Amygdala (tissue), 56 donors: ENCODE results near the gene VSTM2L.

Experiments used
- DNase-seq, 56 donors: peaks; one replicate each; lab custom pipeline; 2025; lab: John Stamatoyannopoulos, UW

Gene VSTM2L

DNA sequence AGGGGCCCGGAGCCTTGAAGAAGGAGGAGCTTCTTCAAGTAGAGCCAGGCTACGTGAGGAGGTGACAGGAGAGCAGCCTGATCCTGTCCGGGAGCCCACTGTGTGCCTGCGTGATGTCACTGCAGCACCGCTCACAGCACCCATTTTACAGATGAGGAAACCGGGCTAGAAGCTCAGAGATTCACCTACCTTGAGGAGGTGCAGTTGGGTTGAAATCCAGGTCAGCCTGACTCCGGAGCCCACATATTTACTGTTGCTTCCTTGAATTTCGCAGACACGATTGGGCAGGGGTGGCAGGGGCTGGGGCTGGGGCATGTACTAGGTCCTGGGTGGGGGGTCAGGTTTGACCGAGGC lies 12.5 kb downstream of the VSTM2L start:
- DNase-seq, result no peak

DNA sequence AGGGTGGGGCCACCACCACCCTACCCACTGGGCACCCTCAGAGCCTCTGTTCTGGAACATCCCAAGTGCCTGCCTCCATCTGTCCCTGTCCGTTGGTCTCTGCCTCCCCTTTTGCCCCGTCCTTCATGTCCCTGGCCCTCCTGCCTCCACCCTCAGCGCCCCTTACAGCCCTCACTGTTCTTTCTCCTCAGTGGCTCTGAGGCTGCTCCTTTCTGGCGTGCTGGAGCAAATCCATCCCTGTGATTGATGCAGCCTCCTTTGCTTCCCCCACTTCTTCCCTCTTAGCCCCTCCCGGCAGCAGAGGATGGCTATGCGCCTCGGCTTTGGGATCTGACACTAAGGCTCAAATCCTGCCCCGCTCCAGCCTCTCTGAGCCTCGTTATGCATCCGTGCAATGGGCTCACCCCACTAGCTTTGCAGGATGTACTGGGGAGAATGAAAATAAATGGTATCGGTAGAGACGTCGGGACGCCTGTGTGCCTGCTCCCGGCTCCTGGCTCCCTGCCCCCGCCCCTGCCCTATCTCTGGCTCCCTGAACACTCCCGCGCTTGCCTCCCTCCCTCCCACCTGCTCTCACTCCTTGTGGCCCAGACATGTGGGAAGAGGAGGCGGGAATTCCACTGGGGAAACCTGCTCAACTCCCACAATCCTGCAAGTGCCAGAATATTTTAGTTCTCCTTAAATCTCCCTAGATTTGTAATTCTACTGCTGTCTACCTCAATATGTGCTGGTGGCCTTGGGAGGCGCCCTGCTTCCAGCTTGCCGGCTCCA lies 13.1 kb downstream of the VSTM2L start:
- DNase-seq, result peak in 12 of 56 donors; percentile 6 to 51 (median 18)

DNA sequence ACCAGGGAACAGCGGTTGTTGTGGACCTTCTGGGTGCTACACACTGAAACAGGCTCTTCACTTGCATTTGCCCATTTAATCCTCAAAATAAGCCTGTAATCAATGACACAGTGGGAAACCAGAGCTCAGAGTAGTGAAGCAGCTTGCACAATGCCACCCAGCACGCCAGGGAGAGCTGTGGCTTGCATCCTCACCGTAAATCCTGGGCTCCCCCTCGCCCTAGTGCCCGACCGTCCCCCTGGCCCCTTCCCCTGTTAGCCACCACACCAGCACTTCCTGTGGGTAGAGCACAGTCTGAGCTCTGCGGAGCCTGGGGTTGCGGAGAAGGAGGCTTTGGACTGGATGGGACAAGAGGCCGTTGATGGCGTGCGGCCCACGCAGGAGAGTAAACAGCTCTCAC lies 14.5 kb downstream of the VSTM2L start:
- DNase-seq, result no peak

DNA sequence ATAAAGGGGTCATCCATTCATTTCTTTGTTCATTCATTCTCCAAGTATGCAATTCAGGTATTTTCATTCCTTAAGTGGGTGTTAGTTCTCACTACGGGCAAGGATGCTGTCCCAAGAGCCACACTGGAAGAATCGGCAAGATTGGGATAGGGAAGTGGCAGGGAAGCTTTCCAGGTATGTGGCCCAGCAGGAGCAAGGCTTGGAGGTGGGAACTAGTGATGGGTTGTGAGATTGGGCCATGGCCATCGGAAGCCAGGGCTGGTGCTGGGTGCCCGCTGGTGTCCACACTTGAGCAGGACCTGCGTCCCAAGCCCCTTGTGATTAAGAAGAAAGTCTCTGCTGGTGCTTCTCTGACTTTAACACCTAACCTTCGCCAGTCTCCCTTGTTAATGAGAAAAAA lies 15.1 kb downstream of the VSTM2L start:
- no peak for DNase-seq

DNA sequence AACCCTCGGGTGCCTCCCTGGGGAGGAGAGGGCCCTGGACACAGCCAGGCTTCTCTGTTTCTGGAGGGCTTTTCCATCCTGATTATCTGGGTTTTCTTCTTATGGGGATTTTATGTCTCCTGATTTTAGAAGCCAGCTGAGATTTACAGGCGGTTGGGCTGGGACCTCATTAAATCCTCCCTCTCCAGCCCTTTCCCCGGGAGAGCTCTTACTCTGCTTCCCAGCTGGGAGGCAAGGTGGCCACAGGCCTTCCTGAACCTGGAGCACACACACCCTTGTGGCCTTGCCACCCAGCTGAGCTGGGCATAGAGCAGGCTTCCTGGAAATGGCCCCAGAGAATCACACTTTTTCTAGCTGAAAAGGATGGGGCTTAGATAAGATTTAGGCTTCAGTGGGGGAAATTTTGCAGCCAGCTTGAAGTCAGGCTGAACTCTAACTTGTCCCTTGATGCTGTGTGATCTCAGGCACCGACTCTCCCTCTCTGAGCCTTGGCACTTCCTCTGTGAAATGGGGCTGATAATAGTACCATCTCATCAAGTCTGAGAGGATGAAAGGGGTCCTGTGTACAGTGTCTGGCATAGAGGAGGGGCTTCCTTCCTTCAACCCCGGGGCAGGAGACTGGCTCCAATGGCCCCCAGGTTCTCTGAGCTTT lies 16.6 kb downstream of the VSTM2L start:
- DNase-seq, result no peak

DNA sequence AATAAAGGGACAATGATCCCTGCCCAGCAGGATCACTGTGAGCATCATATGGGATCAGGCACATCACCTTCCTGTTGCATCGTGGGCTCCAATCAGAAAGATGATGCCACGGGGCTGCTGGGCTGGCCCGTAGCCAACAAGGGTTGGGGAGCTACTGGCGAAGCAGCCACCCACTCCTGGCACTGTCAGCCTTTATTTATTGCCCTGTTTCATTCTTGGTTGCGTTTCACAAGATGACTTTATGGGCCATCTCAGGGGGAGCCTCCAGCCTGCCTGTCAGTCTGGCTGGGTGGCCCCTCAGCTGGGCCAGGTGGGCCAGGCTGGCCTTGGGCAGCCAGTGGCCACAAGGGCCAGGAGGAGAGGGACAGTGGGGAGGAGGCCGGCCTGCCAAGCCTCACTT lies 17.3 kb downstream of the VSTM2L start:
- DNase-seq, result no peak

DNA sequence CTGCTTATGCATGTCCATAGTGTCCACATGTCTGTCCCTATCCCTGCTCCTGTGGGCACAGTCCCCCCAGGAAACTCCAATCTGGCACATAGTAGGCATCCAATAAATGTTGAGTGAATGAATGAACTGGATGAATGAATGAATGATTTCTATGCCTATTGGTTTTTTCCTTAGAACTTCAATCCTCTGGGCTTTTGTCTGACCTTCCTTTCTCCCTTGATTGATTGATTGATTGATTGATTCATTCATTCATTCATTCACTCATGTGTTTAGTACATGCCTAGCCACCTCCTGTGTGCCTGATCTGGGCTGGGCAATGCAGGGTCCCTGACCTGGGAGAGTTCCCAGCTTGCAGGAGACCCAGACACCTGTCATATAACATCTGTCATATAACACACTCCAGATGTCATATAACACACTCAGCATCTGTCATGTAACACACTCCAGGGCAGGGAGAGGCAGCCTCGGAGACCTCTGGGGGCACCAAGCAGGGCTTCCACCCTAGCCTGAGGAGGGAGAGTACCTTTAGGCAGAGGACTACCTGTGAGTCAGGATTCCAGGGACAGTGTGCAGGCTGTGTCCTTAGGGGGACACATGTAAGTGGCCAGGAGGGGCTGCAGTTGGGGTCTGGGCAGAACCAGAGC lies 17.9 kb downstream of the VSTM2L start:
- DNase-seq, result no peak

DNA sequence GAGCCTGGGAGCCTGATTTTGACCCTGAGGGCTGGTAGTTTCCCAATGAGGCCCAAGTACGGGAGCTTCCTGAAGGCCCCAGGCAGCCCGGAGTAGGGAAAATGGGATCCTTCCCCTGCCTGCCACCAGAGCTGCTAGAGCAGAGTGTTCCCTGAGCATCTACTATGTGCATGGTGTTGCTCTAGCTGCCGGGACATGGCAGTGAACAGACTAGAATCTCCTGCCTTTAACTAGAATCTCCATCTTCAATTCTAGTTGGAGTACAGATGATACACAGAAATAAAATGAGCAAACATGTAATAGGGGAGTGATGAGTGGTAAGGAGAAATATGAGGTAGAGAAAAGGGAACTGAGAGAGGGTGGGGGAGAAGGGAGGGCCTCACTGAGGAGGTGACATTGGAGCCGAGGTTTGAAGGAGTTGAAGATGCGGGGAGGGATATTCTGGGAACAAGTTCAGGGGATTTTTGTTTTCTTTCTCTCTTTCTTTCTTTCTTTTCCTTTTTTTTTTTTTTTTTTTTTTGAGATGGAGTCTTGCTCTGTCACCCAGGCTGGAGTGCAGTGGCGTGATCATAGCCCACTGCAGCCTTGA lies 18.5 kb downstream of the VSTM2L start:
- DNase-seq, result no peak

DNA sequence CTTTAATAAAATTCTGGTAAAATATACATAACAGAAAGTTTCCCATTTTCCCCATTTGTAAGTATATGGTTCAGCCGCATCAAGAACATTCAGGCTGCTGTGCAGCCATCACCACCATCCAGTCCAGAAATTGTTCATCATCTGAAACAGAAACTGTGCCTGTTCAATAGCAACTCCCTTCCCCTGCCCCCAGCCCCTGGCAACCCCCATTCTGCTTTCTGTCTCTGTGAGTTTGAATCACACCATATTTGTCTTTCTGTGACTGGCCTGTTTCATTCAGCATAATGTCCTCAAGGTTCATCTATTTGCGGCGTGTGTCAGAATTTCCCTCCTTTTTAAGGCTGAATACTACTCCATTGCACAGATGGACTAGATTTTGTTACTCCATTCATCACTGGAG lies 19.1 kb downstream of the VSTM2L start:
- DNase-seq, result no peak

DNA sequence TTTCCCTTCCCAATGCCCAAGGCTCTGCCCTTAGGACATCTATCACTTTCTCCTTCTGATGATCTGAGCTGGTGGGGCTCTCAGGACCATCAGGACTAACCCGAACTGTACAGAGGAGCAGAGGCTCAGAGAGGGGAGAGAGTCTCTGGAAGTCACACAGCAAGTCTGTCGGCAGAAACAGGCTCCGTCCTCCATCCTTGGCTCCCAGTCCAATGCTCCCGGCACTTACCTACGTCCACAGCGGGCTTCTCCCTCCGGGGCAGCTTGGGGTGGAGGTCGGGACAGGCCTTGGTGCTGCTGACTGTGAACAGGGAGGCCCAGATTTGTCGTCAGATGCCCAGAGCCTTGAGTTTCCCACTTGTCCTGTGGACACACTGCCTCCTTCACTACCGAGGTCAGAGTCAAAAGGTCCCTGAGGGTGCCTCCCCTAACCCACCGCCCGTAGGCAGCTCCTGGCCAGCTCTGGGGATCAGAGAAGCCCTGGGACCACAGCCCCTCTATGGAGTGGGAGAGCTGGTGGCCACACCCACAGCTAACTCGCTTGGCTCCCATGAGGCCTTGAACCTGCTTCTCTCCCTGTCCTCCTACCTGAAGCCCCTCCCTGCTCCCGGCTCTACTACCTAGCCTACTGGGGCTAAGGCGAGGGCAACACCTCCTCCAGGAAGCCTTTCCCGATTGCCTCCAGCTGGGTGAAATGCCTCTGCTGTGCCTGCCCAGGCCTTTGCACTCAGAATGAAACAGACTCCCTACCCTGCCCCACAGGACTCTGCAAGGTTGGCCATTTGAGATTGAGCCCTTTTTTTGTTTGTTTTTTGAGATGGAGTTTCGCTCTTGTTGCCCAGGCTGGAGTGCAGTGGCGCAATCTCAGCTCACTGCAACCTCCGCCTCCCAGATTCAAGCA lies 22.6 kb downstream of the VSTM2L start:
- DNase-seq, result no peak

DNA sequence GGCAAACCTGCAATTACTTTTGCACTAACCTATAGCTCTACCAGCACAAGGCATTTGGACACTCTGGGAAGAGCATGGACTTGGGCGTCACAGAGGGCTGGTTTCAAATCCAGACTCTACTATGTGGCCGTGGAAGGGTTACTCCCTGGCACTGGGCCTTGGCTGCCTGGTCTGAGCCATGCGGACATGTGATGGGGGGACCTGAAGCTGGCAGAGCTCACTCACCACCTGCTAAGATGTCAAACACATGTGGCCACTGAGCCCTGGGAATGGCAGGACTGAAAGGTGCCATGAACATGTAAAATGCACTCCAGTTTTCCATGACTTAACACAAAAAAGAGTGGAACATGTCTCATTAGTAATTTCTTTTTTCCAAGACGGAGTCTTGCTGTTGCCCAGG lies 23.7 kb downstream of the VSTM2L start:
- DNase-seq, result no peak

DNA sequence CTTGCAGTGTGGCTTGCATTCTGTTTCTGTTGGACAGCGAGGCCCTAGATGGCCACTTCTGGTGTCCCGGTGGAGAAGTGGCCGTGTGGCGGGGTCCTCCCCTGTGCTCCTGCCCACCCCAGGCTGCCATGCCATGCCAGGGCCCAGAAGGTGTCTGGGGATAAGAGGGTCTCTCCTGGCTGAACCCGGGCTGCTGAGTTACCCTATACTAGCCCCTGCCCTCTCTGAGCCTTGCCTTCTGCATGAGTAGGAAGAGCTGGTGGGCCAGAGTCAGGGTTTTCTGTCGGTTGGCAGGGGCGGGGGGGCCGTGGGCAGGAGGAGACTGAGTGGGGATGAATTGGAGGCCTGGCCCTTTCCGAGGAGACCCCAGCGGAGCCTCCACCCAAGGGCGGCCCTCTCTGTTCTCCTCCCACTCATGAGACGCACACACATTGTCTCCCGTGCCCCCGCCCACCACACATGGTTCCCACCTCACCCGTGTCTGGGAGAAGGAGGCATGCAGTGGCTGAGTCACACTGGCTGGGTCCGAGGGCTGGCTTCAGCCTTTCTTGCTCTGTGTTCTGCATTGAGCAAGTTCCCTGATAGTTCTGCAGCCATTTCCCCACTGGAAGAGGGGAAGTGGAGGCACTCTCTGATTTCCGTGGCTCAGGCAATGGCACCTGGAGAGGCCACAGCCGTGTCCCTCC lies 24.6 kb downstream of the VSTM2L start:
- DNase-seq, result peak in 1 of 56 donors; percentile 11

DNA sequence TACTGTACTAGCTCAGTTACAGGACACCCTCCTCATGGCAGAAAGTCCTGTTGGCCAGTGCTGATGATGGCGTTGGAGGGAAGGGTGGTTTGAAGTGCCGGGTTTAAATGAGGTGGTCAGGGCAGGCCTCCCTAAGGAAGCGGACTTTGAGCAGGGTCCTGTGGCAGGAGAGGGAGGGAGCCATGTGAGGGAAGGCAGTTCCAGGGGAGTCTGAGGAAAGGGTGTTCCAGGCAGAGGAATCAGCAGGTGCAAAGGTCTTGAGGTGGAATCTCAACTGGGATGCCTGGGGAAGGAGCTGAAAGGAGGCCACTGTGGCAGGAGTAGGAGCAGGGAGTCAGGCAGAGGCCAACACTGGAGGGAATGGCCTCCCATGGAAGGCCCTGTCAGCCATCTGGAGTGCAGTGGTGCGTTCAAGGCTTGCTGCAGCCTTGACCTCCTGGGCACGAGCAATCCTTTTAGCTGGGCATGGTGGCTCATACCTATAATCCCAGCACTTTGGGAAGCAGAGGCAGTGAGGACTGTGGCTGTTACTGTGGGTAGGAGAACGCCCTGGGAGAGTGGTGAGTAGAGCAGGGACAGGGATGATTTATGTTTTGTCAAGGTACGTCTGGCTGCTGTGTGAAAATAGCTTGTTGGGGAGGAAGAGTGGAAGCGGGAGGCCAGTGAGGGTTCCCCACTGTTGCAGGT lies 26.2 kb downstream of the VSTM2L start:
- DNase-seq, result no peak

DNA sequence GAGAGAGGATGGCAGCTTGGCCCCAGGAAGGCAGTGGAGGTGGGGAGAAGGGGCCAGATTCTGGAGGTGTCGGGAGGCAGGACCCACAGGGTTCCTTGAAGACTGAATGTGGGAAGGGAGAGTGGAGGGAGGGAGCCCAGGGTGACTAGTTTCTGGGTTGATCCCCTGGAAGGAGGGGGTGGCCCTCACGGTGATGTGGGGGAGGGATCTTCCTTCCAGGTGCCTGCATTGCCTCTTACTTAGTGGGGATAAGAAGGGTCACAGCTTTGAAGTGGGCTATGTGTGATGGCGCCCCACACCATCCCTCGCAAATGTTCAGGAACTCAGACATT lies 26.7 kb downstream of the VSTM2L start:
- DNase-seq, result no peak

DNA sequence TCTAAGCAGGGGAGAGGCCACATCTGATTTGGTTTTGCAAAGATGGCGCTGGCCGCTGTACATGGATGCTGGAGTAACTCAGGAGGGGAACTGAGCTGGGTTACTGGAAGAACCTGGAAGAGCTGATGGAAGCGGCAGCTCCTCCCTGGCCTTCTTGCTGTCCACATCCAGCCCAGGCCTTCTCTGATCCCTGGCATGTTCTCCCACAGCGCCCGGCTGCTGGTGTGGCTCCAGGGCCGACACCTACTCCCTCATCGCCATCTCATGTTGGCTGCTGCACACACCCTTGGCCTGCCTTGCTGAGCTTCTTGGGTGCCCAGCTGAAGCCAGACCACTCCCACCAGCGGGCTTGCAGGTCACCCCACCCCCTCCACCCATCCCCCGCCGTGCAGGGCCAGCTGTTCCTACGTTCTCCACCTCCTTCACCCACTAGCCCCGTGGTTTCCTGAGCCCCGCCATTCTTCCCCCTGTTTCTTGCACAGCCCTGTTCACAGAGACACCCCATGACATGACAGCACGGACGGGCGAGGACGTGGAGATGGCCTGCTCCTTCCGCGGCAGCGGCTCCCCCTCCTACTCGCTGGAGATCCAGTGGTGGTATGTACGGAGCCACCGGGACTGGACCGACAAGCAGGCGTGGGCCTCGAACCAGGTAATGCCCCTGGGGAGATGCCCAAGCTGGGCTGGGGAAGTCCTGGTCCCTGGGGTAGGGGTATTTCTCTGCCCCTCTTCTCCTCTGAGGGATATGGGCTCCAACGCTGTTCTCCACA lies 28.4 kb downstream of the VSTM2L start:
- DNase-seq, result no peak

DNA sequence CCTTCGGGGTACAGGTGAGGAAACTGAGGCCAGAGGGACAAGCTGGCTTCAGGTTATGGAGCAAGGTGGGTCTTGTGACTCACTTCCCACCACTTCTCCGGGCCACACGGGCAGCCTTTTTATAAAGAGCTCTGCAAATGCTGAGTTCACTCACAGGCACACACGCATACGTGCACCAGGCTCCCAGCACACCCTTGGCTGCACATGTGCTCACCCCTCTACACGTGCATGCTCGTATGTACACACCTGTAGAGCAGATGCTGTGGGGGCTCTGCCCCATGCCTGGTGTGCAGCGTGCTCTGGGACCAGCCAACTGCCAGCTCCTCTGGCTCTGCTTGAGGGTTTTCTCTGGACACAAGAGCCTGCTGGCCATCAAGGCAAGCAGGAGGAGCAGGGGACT lies 29.1 kb downstream of the VSTM2L start:
- DNase-seq, result no peak

DNA sequence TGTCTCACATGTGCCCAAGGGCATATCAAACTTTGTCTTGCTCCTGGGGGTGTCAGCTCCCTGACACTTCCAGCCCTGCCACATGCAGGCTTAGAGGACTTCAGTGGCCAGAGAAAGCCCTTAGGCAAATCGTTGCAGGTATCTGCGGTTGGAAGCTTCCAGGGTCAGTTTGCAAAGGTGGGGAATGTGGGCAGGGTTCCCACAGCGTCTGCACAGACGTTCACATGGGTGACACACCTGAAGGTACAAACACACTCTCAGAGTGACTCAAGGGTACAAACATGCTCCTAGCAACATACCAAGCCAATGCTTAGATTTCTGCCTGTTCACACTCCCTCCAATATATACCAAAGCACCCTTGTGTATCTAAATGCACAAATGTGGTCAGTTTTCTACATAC lies 30.0 kb downstream of the VSTM2L start:
- DNase-seq, result no peak

DNA sequence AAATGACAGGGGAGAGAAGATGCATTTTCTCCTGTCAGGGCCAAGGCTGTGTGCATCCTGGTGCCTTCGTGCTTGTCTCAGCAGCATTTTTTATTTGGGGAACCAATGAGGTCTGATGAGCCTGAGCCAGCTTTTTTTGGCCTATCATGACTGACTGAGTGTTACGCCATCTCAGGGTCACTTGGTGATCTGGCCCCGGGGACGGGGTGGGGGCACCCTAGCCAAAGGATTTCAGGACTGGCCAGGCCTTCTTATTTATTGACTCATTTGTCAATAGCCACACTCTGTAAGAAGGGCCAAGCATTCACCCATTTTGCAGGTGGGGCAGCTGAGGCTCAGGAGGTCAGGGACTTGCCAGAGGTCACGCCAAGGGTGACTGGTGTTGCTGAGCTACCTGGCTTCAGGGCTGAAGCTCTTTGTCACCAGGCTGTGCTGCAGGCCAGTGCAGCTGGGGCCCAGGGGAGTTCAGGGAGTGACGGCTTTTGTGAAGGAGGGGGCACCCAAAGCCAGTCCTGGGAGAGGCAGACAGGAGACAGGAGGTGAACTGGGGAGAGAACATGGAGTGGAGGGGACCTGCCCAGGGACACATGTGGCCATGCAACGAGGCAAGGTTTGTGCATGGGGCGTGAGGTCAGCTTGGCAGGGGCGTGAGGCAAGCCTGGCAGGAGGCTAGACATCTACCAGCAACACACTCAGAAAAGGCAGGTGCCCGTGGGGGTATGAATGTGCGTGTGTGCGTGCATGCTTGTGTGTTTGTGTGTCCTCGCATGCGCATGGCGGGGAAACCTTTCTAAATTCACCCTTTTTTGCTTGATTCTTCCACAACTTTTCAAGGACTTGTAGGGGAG lies 31.1 kb downstream of the VSTM2L start:
- no peak for DNase-seq
